GM19452 (cell line): ENCODE measurements around the gene MYOM3.
"Not testable (repeated sequence)": the region's sequence is repeated elsewhere in the genome, so short reads cannot be mapped to it uniquely, and the experiment has no call there.

Experiments
- ATAC-seq: cut with Tn5 transposase; IDR thresholded peaks from one replicate; pipeline ENCODE4 v1.9.1; 2021; ENCODE audit not compliant: unreplicated experiment

Gene MYOM3

DNA sequence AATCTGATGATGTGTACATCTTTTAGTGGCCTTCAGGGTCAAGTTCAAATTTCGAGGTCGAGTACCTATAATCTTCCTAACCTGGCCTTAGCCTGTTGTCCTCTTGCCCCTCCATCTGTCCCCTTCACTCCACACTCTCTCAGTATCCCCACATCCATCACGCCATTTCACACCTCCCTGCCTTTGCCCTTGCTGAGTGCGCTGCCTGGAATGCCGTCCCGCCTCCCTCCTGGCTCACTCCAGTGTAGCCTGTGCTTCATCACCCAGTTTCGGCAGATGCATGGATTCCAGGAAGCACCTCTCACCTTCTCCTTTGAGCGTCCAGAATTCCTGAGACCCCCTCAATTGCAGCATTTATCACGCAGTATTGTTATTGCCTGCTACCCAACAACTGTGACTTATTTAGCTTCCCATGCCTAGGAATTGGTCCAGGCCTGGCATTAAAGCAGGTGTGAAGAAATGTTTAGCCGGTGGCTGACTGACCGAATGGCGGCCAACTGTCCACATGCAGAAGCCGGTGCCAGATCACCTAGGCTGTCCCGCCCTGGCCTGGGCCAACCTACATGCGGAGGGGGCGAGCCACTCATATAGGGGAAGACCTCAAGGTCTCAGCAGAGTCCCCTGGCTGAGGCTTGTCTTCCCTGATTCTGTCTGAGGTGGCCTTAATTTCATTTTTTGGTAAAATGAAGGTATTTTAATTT, 34.5 kb downstream of the MYOM3 start:
- no peak for ATAC-seq

DNA sequence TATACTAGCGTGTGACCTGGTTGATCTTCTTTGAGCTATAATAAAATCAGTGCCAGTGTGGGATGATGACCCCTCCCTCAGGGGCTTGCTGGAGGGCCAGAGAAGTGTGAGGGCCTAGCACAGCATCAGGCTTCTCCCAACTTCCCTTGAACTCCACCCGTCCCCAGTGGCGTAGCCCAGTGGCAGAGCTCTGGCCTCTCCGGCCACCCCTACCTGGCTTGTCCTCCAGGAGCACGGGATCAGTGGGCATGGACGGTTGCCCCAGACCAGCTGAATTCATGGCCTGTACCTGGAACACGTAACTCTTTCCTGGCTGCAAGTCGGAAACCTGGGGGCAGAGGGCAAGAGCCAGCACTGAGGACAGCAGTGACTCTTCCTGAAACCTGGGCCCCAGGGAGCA, 36.0 kb downstream of the MYOM3 start:
- no peak for ATAC-seq

DNA sequence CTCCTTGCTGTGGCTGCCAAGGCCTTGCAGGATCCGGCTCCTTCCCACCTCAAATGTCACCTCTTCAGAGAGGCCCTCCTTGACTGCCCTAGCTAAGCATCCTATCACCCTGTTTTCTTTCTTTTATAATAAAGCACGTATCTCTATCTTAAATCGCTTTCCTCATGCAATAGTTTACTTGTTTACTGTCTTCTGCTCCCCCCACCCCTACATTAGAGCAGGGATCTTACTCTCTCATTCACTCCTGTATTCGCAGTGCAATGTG, 36.4 kb downstream of the MYOM3 start:
- ATAC-seq: no peak

DNA sequence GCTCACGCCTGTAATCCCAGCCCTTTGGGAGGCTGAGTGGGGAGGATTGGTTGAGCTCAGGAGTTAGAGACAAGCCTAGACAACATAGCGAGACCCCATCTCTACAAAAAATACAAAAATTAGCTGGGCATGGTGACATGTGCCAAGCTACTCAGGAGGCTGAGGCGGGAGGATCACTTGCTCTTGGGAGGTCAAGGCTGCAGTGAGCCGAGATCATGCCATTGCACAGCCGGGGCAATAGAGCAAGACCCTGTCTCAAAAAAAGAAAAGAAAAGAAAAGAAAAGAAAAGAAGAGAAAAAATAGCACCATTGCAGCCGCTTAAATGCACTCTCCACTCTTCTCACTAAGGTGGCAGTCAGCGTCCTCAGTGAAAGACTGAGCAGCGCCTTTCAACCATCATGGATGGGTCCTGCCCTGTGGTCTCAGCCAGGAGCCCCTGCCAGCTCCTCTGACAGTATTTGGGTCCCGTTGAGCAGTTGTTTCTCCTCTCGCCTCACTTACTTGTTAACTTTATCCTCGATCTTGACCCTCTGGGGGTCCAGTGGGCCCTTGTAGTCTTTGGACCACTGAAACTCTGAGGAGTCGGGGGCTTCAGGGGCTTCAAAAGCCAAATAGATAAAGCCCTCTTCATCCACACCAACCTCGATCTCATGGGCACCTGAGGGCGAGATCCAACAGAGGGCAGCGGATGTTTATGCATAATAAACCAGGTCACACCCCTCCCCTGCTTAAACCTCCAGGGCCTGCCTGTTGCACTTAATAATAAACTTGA, 36.9 kb downstream of the MYOM3 start:
- ATAC-seq: no peak

DNA sequence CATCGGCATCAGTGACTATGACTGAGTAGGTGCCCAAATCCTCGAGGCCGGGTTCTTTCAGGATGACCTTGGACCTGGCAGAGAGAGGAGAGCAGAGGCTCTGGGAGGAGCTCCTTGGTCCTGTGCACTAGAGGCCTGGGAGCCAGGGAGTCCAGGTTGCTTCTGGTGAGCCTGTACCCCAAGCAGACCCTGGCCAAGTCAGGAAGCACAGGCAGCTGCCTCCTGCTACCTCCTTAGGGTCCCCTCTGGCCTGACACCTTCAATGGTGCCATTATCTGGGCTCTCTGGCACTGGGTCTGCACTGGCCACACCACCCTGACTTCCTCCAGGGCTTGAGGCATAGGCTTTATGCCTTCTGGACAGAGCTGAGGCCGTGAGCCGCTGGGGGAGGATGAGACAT, 37.7 kb downstream of the MYOM3 start:
- no peak for ATAC-seq

DNA sequence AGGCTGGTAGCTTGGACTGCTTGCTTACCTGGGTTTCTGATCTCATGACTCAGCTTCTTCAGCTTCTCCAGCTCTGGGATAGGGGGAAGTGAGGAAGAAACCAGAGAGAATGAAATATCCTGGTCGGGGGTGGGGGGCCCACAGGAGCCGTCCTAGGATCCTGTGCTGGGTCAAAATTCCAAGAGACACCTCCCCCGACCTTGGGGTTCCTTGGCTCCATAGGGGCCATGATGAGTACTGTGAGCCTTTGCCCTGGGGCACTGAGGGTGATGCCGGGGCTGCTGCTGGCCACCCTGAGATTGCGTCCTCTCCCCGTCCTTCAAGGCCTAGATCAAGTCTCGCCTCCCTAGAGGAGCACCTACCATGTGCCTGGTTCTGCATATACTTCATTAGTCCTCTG, 40.0 kb downstream of the MYOM3 start:
- ATAC-seq: no peak

DNA sequence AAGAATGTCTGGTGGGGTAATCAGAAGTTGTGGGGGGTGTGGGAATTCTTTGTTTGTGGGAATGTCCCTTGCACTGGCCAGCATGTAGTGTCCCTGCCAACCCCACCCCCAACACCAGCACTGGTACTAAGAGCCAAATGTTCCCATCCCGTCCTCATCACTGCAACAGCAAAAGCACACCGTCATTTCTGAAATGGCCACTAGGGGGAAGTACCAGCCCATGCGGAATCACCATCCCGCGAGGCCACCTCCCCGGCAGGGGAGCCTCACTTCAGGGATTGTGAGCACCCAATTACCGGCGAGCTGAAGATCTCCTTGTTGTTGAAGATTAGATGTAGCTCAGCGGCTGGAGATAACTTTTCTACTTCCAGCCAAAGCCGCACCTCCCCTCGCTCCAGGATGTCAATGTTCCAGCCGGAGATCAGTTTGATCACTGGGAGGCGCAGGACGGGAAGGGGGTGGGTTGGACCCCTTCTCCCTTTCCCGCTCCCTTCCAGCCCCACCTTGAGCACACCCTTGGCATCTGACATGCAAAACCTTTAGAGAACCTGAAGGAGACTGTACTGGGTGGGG, 41.0 kb downstream of the MYOM3 start:
- ATAC-seq: no peak

DNA sequence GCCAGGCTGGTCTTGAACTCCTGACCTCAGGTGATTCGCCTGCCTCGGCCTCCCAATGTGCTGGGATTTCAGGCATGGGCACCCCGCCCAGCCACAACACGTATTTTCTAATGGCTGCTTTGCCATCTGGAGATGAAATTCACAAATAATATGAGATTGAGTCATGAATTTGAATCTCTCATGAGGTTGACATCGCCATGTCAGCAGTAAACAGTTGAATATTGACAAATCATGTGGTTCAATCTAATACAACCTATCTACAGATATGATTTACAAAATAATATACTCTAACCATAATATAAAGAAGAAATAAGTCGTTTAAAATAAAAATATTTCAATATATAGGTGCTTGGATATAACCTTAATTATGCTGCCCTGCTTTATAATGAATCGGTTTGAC, 42.1 kb downstream of the MYOM3 start:
- ATAC-seq: no peak

DNA sequence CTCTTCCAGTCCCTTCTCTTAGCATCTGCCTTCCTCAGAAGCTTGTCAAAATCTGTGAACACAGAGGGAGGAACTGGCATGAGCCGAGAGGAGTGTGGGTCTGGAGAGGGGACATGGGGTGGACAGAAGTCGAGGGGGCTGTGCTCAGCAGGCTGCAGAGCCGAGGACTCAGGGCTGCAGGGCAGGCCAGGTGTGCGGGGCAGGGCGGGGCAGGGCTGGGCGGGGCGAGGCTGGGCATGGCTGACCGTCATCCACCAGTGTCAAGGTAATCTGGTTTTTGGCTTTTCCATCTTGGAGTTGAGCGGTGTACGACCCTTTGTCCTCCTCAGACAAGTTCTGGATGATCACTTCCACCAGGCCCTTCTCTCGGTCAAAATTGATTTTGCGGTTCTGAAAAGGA, 44.0 kb downstream of the MYOM3 start:
- ATAC-seq: no peak

DNA sequence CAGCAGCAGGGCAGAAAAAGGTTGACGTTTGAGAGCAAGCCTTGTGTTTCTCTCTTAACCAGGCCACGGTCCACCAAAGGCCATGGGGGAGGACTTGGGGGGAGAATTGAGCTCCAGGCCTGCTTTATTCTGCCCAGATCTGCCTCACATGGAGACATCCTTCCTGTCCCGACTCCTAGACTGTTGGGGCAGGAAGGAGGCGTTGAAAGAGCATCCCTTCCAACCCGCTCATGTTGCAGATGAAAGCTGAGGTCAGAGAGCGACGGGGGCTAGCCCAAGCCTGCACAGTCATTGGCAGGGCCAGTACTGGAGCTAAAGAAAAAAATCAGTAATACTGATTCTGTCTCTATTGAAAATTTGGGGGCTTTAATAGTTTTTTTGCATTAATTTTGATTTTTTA, 46.6 kb downstream of the MYOM3 start:
- ATAC-seq: no peak

DNA sequence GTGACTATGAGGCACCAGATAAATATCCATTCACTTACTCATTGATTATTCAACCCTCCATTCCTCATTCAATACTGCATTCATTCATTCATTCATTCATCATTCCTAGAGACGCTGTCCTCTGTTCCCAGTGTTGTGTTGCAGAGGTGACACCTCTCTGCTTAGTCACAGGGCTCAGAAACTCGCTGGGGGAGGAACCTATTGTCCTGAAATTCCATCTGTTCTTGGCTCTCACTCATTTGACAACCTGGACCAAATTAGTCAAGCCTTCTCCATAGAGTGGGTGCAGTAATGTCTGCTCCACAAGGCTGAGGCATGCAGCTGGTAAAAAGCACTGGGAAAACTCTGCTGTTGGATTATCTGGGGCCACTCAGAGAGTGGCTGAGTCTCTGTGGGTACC, 49.7 kb downstream of the MYOM3 start:
- no peak for ATAC-seq

DNA sequence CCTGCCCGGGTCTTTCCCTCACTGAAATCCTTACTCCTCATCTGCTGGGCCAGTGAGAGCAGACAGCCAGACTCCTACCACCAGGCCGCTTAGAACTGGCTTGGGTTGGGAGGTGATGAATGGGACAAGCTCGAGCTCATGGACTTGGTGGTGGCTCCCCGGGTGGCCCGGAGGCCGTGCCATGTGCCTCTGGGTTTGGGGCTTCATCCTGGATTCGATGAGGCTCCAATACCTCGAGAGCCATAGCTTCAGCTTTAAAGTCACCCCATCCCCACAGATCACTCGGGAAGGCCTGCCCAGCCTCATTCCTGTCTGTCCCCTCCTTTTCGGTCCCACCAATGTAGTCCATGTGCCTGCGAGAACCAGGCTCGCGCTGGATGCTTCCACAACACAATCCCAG, 51.5 kb downstream of the MYOM3 start:
- no peak for ATAC-seq

DNA sequence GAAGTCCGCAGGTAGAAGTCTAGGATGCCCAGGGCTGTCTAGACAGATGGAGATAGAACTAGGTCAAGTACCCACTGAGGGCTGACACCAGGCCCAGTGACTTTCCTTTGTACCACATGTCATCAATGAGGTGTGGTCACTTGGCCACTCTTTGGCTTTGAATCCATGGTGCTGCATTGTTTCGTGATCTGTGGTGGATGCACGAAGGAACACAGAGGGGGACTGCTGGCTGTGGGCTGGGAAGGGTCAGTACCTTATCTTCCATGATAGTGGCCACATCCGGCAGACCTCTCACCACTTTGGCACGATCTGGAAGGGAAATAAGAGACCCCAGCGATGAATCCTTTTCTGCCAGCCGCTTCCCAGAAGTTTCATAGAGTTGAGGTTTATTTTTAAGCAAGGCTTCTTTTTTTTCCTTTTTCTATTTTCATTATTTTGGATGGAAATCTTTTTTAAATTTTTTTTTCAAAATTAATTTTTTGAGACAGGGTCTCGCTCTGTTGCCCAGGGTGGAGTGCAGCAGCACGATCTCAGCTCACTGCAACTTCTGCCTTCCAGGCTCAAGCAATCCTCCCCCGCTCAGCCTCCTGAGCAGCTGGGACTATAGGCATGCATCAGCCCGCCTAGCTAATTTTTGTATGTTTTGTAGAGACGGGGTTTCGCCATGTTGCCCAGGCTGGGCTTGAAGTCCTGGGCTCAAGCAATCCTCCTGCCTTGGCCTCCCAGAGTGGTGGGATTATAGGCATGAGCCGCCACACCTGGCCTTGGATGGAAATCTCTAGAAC, 53.1 kb downstream of the MYOM3 start:
- no peak for ATAC-seq

DNA sequence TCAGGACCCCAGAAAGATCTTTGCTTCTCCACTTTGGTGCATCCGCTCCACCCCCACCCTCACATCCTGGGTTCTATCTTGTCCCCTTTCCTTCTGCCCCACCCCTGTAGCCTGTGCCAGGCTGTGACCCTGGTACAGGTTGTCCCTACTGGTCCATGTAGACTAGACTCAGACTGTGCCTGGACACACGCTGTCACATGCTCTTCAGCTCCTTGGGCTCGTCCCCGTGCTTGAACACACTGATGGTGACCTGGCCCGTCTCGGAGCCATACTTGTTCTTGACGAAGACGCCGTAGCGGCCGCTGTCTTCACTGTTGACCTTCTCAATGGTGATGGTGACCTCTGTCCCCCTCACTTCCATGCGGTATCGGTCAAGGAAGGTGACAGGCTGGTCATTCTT, 54.8 kb downstream of the MYOM3 start:
- no peak for ATAC-seq

DNA sequence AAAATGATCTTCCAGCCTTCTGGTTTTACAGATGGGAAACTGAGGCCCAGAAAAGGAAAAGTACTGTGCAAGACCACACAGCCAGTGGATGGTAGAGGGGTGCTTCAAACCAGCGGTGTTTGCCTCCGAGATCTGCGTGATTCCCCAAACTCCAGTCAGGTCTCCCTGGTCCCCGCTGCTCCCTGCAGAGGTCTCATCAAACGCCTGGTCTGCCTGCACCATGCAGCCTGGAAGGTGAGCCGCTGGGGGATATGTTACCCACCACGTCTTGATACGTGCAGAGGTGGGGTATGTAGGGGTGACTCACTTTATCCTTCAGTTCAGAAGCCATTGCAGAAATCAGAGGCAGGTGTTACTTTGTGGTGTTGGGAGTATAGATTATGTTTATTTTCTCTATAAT, 56.3 kb downstream of the MYOM3 start:
- no peak for ATAC-seq

DNA sequence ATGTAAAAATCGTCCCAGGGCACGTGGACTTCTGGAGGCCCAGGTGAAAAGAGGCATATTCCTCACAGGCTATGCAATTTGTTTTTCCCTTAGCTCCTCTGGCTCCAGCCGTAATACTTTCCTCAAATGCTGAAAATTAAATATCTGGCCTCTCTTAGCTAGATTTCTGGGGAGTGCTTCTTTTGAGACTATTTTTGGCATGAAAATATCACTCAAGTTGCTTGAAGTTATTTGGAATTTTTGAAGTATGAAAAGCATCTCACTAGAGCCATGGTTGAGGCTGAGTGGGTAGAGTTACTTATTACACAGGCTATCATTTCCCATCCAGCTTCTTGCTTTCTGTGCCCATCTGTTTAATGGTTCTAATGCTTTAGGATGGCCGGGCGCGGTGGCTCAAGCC, 59.7 kb downstream of the MYOM3 start:
- no peak for ATAC-seq

DNA sequence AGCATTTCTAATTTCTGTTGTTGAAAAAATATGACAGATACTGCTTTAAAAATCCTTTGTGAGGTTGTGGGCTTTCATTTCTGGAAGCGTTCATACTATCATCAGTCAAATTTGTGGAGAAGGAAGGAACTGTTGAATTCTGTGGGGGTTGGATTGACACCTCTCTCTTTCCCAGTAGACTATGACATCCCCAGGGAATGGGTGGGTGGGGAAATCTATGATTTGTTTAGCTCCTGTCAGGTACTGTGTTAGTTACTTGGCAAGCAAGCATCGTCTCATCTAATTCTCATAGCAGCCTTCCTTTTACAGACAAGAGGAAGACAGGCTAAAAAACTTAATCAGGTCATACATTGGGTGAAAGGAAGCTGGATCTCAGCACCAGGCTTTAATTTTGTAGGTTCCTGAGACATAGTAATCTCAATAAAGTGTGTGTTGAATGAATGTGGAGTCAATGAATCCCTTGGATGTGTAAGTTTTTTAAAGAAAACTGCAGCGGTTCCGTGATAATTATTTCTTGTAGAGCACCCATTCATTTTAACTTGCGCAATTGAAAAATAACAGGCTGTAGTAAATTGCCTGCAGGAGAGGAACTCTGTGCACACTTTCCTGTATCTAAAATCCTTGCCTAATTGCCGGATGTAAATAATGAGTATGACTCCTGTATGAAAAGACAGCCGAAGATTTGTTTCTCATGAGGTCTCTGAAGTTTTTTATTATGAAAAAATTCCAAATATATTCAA, 60.6 kb downstream of the MYOM3 start:
- ATAC-seq: no peak

DNA sequence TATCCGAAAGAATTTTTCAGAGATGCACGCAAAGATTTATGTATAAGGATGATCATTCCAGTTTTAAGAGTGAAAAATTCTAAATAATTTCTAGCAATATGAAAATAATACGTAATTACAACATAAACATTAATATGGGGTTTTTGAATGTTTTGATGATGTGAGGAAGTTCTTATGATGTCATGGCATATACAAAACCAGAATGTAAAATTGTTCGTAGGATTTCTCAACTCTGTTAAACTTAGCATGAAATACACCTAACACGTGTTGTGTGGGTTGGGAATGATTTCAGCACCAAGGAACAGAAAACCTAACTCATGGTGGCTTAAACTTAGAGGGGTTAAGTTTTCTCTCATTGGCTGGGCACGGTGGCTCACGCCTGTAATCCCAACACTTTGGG, 62.2 kb downstream of the MYOM3 start:
- ATAC-seq: no peak

DNA sequence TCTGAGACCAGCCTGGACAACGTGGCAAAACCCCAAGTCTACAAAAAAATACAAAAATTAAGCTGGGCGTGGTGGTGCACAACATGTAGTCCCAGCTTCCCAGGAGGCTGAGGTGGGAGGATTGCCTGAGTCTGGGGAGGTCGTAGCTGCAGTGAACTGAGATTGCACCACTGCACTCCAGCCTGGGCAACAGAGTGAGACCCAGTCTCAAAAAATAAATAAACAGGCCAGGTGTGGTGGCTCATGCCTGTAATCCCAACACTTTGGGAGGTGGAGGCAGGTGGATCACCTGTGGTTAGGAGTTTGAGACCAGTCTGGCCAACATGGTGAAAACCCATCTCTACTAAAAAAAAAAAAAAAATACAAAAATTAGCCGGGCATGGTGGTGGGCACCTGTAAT, 63.0 kb downstream of the MYOM3 start:
- not testable (repeated sequence) for ATAC-seq

DNA sequence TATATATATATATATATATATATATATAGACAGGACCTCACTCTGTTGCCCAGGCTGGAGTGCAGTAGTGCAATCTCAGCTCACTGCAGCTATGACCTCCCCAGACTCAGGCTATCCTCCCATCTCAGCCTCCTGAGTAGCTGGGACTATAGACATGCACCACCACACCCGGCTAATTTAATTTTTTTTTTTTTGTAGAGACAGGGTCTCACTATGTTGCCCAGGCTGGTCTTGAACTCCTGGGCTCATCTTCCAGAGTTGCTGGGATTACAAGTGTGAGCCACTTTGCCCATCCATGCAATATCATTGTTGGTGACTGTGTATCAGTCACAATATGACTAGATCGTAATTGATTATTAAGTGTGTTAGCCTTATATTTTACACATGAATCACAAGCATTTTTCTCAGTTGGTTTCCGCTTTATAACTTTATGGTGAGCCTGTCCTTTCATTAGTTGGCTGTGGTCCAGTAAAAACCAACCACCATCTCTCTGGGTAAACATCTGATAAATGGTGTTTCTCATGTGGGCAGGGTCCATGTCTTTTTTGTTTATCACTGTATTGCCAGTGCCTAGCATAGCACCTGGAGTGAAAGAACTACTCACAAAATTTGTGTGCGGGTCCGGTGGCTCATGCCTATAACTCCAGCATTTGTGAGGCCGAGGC, 63.6 kb downstream of the MYOM3 start:
- ATAC-seq: no peak

DNA sequence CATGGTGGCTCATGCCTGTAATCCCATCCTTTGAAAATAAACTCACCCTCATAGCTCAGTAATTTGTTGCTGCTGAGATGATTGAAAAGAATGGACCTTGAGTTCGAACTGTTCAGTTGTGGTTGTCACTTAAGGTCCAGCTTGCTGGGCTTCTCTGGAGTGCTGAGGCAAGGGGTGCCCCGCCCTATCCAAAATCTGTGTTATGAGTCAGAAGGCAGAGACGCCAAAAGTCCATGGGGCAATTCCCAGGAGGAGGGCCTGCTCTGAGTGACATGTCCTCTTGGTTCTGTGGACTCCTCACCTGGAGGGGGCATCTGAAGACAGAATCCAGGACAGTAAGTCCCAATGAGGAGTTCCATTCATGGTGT, 64.8 kb downstream of the MYOM3 start:
- no peak for ATAC-seq
